UCSD-AML1 (cell line): ENCODE measurements around the gene SLIT3.

Experiments
- DNase-seq: peaks from one replicate; lab custom pipeline; 2025; ENCODE audit not compliant: unreplicated experiment; lab: John Stamatoyannopoulos, UW

Gene SLIT3

DNA sequence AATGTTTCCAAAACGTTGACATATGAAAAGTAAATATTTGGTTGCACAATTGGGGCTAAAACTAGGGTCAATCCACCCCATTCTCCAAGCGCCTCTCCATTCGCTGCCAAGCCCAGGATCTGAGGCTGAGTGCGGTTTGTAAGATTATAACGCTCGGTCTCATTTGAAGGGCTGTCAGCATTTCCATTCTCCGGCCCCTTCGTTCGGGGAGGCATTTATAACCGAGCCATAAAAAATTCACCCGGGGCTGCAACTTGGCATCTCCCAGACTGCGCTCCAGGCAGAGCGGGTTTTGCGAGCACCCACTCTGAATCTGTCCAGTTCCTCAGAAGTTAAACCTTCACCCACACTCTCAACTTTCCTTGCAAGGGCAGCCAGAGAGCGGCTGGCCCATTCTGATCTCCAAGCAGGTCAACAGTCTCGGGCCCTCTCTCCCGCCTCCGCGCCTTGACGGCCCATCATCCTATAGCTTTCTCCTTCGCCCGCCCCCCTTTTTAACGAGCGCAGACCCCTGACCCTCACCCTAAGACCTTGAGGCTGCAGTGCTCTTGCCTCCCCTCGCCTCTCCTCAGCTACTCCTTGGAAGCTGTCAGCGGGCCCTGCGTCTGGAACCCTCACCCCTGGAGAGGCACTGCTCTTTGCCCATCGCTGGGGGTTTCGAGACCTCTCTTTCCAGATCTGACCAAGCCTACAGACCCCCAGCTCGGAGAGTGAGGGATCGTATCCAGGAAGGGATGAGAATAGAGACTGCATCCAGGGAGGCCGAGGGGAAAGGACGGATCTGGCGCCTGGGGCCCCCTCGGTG is 1.1 kb downstream of the SLIT3 start:
- no peak for DNase-seq

DNA sequence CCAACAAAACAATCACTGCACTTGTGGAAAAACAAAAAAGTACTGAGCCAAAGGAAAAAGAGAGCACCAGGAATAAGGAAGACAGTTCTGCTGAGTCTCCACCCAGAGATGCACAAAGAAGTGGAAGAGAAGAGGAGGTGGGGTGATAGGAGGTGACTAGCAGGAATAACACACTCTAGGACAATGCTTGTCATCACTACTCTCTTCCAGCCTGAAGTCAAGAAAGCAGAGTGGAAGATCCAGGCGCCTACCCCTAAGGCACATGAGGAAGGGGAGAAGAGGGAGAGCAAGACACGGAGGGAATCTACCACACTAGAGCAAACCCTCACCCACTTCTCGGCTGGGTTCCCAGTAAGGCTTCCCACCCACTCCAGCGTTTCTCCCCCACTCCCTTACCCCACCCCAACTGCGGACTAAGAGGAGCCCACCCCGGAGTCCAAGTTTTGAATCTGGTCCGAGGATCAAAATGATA is 1.7 kb downstream of the SLIT3 start:
- no peak for DNase-seq

DNA sequence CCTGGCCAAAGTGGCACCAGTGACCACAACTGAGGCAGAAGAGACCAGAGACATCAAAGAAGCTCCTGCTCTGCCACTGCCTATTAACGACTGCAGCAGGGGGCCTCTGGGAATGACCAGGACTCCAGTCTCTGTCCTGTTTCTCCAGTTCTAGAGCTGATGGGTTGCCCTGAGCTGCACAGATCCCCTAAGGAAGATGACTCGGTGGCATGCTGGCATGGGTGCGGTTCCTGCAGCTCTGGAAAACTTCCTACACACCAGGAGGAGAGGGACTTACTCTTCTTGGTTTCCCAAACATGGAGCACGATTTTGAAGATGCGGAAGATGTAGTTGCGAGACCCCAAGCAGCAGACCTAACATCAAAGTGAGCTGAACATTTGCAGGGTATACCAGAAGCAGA is 2.7 kb downstream of the SLIT3 start:
- DNase-seq: no peak

DNA sequence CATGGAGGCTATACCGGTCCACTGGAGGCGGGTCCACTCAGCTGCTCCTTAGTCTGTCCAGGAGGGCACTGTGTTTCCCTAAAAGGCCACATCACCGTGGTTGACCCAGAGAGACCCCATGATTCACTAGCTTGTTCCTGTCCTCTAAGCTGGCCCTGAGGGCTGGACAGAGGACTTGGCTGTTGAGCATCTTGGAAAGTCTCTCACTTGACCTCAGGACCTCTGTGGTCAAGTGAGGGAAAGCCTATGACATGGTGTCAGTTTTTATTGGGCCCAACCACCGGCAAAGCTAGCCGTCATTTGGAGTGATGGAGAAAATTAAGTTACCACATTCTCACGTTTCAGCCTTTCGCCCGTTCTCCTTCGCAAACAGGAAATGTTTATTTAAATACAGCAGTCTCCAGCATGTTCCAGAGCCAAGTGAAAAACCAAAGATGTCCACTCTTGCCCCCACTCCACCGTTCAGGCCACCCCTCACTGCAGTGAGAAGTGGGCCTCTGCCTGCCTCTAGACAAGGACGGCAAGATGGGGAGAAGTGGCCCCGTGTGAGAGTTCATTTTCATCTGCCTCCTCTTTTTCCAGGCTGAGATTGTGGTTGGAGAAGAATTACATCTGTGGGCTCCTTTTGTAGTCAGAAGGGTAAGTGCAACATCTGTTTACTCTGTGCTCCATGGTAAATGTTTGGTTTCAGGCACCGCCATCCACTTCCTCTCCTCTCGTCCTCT is 4.4 kb downstream of the SLIT3 start:
- DNase-seq: no peak

DNA sequence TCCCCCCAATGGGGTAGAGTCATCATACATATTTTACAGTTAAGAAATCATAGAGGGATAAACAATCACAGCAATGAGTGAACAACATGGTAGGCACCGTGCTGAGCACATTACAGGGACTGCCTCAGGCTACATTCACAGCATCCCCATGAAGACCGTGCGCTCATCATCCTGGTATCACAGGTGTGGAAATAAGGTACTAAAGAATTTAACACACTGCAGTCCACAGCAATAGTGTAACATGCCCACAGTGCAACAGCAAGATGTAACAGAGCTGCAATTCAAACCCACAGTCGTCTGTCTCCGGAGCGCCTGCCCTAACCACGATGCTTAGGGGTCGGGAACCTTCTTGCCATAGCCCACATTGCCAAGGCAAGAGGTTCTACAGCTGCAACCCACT is 5.6 kb downstream of the SLIT3 start:
- no peak for DNase-seq

DNA sequence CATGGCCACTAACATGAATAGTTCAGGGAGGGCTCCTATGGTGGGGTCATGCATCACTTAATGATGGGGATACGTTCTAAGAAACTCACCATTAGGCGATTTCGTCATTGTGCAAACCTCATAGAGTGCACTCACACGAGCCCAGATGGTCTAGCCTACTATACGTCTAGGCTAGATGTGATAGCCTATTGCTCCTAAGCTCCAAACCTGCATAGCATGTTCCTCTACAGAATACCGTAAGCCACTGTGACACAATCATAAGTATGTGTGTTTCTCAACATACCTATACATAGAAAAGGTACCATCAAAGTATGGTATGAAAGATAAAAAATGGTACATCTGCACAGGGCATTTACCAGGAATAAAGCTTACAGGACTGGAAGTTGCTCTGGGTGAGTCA is 6.3 kb downstream of the SLIT3 start:
- DNase-seq: no peak

DNA sequence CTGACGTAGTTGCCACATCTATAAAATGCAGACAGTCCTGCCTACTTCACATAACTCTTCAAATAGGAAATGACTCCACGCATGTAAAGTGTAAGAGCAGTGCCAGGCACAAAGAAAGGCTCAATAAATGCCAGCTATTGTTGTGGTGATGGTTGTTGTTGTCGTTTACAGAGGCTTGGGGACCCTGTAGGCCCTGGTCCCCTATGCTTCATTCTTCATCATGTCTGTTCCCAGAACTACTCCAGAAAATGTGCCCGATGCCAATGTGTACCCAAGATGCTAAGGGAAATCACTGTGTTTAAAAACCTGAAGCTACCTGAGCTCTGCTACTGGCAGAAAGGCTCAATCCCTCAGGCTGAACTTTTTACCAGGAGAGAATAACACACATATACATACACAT is 9.1 kb downstream of the SLIT3 start:
- DNase-seq: no peak

GRCh38 chr5:169290895-169291294 is 10.0 kb downstream of the SLIT3 start:
- no peak for DNase-seq

DNA sequence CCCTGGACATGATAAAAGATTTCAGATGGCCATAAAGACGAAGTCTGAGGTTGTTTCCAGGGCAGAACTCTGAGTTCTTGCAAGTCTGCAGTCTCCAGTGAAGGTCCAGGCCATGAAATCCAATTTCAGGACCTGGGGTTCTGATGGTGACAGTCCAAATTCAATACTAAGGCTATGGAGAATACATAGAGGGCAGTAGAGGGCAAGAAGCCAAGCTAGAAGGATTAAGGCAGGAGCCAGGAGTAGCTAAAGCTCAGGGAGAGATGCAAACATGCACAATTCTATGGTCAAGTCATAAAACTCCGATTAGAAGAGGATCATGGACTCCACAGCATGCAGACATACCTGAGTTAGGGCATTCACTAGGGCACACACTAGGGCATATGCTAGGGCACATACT is 11.4 kb downstream of the SLIT3 start:
- DNase-seq: no peak

GRCh38 chr5:169288066-169288930 is 12.6 kb downstream of the SLIT3 start:
- no peak for DNase-seq

- no peak for DNase-seq
Observed at GRCh38 chr5:169287529-169287928, 13.4 kb downstream of the SLIT3 start.

- DNase-seq: no peak
Observed at GRCh38 chr5:169286572-169287300, 14.2 kb downstream of the SLIT3 start.

DNA sequence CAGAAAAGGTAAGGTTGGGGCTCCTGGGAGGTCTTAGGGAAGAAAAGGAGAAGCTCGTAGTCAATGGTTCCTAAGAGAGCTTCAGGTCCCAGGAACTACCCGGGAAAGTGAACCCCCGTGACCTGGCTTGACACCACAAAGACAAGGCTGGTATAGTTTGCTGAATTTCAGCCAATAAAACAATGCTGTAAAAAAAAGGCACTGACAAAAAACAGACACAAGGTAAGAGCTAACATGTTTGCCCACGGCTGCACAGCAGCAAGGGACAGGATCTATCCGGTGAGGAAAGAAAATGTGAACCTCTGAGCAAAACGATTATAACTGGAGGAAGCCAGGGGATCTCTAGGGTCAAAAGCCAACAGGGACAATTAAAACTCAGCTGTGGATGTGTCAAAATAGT is 17.1 kb downstream of the SLIT3 start:
- DNase-seq: no peak

DNA sequence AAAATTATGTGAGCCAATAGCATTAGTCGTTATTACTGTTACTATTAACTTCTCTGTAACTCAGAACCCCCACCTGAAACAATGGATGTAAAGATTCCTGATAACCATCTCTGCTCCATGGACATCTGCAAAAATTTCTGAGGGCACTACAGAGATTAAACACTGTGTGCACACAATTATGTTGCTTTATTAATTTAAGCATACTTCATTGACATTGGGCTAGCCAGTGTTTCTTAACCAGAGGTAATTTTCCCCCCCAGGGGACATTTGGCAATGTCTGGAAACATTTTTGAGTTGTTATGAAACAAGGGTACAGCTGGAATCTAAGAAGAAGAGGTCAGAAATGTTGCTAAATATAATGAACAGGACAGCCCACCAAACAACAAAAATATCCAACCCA is 19.3 kb downstream of the SLIT3 start:
- DNase-seq: no peak

DNA sequence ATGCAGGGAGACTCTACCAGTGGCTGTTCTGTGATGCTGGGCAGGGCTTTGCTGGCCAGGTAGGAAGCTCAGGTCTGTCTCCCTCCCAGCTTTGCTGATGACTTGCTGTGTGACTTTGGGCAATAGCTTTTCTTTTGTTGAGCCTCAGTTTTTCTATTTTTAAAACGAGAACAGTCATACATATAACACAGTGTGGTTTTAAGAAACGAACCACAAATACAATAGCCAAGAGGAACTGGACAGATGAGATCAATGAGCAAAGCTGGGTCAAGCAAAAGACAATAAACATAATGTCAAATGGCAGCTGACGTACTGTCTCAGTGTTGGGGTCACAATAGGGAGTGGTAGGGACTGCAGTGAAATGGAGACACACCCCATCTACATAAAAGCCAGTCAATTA is 20.2 kb downstream of the SLIT3 start:
- no peak for DNase-seq

- no peak for DNase-seq
Observed at GRCh38 chr5:169280286-169280685, 20.7 kb downstream of the SLIT3 start.

- DNase-seq: no peak
Observed at GRCh38 chr5:169279125-169279524, 21.8 kb downstream of the SLIT3 start.

DNA sequence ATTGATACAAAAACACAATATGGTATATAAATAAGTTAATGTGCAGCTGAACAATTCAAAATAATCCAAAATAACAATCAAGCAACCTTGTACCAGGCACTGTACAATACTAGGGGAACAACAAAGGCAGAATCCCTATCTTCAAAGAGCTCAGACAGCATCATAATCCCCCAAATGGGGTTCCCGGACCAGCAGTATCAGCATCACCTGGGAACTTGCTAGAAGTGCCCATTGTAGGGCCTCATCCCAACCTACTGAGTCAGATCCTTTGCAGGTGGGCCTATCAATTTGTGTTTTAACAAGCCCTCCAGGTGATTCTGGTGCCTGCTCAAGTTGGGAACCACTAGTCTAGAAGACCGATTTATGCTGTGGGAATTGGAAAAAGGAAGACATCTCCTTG is 27.1 kb downstream of the SLIT3 start:
- DNase-seq: no peak

- DNase-seq: no peak
Observed at GRCh38 chr5:169273451-169273850, 27.5 kb downstream of the SLIT3 start.

DNA sequence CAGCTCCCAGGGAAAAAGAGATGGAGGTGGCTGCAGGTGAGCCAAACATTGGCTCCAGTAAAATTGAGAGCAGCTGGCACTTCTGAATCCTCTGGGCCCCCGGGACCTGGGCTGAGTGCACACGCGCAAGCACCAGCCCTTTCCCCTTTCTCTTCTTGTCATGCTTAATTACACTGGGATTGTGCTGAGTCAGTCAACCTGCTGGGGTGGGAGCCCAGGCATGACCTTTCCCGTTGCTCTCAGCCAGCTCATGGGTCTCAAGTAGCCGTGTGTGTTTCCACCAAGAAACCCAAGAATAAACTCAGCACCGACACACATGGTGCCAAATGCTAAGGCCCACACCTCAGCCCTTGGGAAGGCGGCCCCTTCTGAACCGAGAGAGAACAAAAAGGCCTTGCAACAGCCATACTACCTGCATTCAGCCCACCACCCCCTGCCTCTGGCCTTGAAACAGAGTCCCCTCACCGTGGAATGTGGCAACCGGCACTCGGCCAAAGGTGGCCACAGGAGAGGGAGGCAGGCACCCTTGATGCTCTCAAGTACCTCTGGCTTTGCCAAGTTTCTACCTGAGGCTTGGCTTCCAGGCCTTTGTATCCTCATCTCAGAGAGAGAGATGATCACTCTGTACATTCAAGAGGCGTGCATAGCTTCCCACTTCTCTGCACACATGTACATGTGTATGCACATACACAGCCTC is 28.1 kb downstream of the SLIT3 start:
- DNase-seq: no peak
